ENCODE results near the gene NINJ1. TPM values are rescaled to one million over a fixed set of nuclear protein-coding genes. Genes with fewer than 3 reads are reported as not detected.

Gene NINJ1
- total and polyA plus RNA-seq, 2 donors (not counting 1 experiment from before 2014, with no cell fraction given) = 7.2 to 59.9 TPM

DNA sequence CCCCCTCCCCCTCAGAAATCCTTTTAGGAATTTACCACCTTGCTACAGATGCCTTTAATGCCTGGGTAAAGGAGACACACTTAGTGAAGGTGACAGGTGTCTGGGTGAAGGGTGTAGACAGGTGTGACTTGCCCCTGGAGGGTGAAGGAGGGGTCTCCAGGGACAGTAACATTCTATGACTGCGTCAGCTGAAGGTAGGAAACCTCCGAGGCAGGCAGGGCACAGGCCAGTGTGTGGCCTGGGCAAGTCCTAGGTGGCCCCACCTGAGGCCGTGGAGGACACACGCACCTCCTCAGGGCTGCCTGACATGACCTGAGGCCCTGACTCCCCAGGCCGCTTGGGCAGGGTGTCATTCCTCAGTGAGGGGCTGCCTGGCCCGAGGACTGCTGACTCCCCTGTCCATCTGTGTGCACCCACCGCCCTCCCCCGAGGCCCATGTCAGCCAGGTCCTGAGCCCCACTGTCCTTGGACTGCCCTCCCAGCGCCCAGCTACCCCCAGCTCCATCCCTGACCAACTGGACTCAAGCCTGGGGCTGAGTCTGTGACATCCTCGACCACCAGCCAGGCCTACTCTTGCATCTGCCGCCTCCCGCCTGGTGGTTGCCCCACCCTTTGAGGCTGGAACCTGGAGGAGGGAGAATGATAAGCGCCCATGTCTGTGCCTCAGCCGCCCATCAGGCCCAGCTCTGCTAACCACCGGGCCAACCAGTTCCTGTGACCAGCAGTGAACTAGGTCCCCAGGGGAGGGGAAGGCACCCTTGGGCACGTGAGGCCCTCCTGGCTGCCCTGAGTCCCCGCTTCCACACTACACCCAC is 19.7 kb downstream of the NINJ1 start:
- no peak for TF ChIP-seq EZH2 (IDR thresholded peaks at IDR 0.05; ENCODE audit: low read length, missing control alignments)
- H3K9ac ChIP-seq (ENCODE audit: insufficient read depth, low read length) = no peak overlapping the region
- no peaks in the 10 kb centered on the region for H4K20me1 ChIP-seq (ENCODE audit: control insufficient read depth, extremely low read depth, insufficient read depth, low read length)
- H3K27ac ChIP-seq (ENCODE audit: insufficient read depth, low read length) = no peak overlapping the region
- DNase-seq (ENCODE audit: low read depth in 2 of 2) = no peak
- H2AFZ ChIP-seq (ENCODE audit: low read length) = no peak overlapping the region
- H3K4me1 ChIP-seq (ENCODE audit: control insufficient read depth, extremely low read depth, insufficient read depth, low read length) = peaks cover 4% of the 10 kb centered on the region
- H3K4me2 ChIP-seq (ENCODE audit: extremely low read depth, insufficient read depth, low read length) = no peak overlapping the region
- no peaks in the 10 kb centered on the region for H3K79me2 ChIP-seq (ENCODE audit: control insufficient read depth, insufficient read depth, low read length)
- peaks cover 21% of the 10 kb centered on the region for H3K36me3 ChIP-seq (ENCODE audit: control insufficient read depth, insufficient read depth, low read length)
- no peak overlapping the region for H3K4me3 ChIP-seq (replicated peaks in 1 of 4; ENCODE audit: control extremely low read depth in 1 of 4, insufficient read depth in 1 of 4, low read depth in 3 of 4, low read length in 4 of 4)
- H3K27me3 ChIP-seq (ENCODE audit: control insufficient read depth, insufficient read depth, low read length) = no peaks in the 10 kb centered on the region
- H3K9me3 ChIP-seq (ENCODE audit: control insufficient read depth, insufficient read depth, low read depth, low read length) = no peaks in the 10 kb centered on the region

DNA sequence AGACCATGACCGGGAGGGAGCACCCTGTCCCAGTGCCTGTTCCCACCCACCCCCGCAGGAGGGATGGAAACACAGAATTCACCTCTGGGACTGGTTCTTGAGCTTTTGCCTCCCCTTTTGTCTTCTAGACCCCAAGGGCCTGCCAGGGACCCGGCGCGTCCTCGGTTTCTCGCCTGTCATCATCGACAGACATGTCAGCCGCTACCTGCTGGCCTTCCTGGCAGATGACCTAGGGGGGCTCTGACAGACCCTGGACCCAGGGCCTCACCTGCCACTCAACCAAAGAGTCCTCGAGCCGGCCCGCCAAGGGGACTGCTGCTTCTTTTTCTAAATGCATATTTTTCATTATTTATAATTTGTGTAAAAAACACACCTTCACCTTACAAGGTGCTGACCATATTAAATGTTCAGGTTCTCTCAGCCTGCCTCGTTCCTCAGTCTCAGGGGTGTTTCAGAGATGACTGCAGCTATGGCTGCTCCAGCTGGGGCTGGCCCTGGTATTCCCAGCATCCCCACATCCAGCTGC is 21.1 kb downstream of the NINJ1 start:
- H3K4me2 ChIP-seq (ENCODE audit: extremely low read depth, insufficient read depth, low read length) = no peak overlapping the region
- no peak for TF ChIP-seq EZH2 (IDR thresholded peaks at IDR 0.05; ENCODE audit: low read length, missing control alignments)
- TF ChIP-seq, protein P1, sequence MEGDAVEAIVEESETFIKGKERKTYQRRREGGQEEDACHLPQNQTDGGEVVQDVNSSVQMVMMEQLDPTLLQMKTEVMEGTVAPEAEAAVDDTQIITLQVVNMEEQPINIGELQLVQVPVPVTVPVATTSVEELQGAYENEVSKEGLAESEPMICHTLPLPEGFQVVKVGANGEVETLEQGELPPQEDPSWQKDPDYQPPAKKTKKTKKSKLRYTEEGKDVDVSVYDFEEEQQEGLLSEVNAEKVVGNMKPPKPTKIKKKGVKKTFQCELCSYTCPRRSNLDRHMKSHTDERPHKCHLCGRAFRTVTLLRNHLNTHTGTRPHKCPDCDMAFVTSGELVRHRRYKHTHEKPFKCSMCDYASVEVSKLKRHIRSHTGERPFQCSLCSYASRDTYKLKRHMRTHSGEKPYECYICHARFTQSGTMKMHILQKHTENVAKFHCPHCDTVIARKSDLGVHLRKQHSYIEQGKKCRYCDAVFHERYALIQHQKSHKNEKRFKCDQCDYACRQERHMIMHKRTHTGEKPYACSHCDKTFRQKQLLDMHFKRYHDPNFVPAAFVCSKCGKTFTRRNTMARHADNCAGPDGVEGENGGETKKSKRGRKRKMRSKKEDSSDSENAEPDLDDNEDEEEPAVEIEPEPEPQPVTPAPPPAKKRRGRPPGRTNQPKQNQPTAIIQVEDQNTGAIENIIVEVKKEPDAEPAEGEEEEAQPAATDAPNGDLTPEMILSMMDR (conservative IDR thresholded peaks at IDR 0.05 in 1 of 2, IDR thresholded peaks at IDR 0.05 in 1 of 2; ENCODE audit: low read depth in 1 of 2, low read length in 2 of 2) = no peak

DNA sequence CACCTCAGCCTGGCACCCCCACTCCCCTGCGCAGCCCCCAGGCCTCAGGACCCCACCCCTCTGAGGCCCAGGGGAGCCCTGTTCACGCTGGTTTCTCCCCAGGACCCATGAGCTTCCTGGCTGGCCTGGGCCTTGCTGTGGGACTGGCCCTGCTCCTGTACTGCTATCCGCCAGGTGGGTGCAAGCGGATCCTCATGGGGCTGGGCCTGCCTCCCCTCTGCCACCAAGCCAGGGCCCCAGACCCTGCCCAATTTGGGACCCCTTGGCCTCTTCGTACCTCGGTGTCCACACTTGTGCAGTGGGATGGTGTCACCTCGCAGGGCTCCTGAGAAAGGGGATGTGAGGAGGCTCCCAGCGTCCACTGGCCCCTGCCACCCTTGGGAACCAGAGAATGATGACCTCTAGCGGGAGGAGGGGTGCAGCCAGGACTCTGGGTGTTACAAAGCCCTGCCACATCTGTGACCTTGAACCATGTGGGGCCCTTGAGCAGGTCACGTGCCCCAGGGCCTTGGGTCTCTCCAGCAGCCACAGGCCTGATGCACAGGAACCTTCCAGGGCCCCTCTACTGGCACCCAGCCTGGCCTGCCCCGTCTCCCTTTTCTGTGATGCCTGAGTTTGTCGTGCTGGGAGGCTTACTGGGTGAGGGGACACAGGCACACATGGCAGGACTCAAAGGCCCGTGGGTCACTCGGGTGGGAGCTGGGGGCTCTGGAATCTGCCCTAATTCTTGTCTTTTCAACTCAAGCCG is 21.8 kb downstream of the NINJ1 start:
- Histone ChIP-seq H4K20me1 (ENCODE audit: control insufficient read depth, extremely low read depth, insufficient read depth, low read length) (no peaks in the 10 kb centered on the region), H3K4me3 (replicated peaks in 1 of 4; ENCODE audit: control extremely low read depth in 1 of 4, insufficient read depth in 1 of 4, low read depth in 3 of 4, low read length in 4 of 4) (no peak overlapping the region), H3K4me1 (ENCODE audit: control insufficient read depth, extremely low read depth, insufficient read depth, low read length) (peaks cover 3% of the 10 kb centered on the region), H3K4me2 (ENCODE audit: extremely low read depth, insufficient read depth, low read length) (no peak overlapping the region), H3K27ac (ENCODE audit: insufficient read depth, low read length) (no peak overlapping the region), H3K36me3 (ENCODE audit: control insufficient read depth, insufficient read depth, low read length) (peaks cover 26% of the 10 kb centered on the region), H3K27me3 (ENCODE audit: control insufficient read depth, insufficient read depth, low read length) (no peaks in the 10 kb centered on the region), H3K9me3 (ENCODE audit: control insufficient read depth, insufficient read depth, low read depth, low read length) (no peaks in the 10 kb centered on the region), H3K79me2 (ENCODE audit: control insufficient read depth, insufficient read depth, low read length) (peaks cover 6% of the 10 kb centered on the region), H2AFZ (ENCODE audit: low read length) (no peak overlapping the region), H3K9ac (ENCODE audit: insufficient read depth, low read length) (no peak overlapping the region)
- no peak for DNase-seq (ENCODE audit: low read depth in 2 of 2)
- no peak for TF ChIP-seq EZH2 (IDR thresholded peaks at IDR 0.05; ENCODE audit: low read length, missing control alignments)
- TF ChIP-seq, protein P1 (conservative IDR thresholded peaks at IDR 0.05 in 1 of 2, IDR thresholded peaks at IDR 0.05 in 1 of 2; ENCODE audit: low read depth in 1 of 2, low read length in 2 of 2) = no peak

More for the DNA sequence above, 21.1 kb downstream of the NINJ1 start:
- peaks cover 3% of the 10 kb centered on the region for H3K4me1 ChIP-seq (ENCODE audit: control insufficient read depth, extremely low read depth, insufficient read depth, low read length)
- no peak overlapping the region for H3K4me3 ChIP-seq (replicated peaks in 1 of 4; ENCODE audit: control extremely low read depth in 1 of 4, insufficient read depth in 1 of 4, low read depth in 3 of 4, low read length in 4 of 4)
- H3K9me3 ChIP-seq (ENCODE audit: control insufficient read depth, insufficient read depth, low read depth, low read length) = no peaks in the 10 kb centered on the region
- peaks cover 26% of the 10 kb centered on the region for H3K36me3 ChIP-seq (ENCODE audit: control insufficient read depth, insufficient read depth, low read length)
- H3K27ac ChIP-seq (ENCODE audit: insufficient read depth, low read length) = no peak overlapping the region
- no peaks in the 10 kb centered on the region for H4K20me1 ChIP-seq (ENCODE audit: control insufficient read depth, extremely low read depth, insufficient read depth, low read length)
- no peak overlapping the region for H2AFZ ChIP-seq (ENCODE audit: low read length)
- peaks cover under 1% of the 10 kb centered on the region for H3K79me2 ChIP-seq (ENCODE audit: control insufficient read depth, insufficient read depth, low read length)
- DNase-seq (ENCODE audit: low read depth in 2 of 2) = no peak
- no peak overlapping the region for H3K9ac ChIP-seq (ENCODE audit: insufficient read depth, low read length)
- no peaks in the 10 kb centered on the region for H3K27me3 ChIP-seq (ENCODE audit: control insufficient read depth, insufficient read depth, low read length)
